HCT116 (cell line): ENCODE results near the gene ZNF670. TPM values are rescaled to one million over a fixed set of nuclear protein-coding genes. Genes with fewer than 3 reads are reported as not detected.

Experiments
- ATAC-seq: fragments of 200-7000 bp; cut with Tn5 transposase; 2 replicates; pipeline ENCODE4 v1.9.1; 2020; ENCODE audit warnings: mild to moderate bottlenecking, moderate library complexity
- BruUV-seq: library from RNA; stranded (reverse); fragments of 400-500 nt; replicated peaks from 2 replicates; lab custom pipeline; 2021; lab: Mats Ljungman, UMichigan
- CTCF ChIA-PET: fragments of 300-600 bp; sonication (Branson Sonifier 250); formaldehyde crosslinking; loops from one replicate; lab custom pipeline; 2021; ENCODE audit warnings: antibody characterized with exemption; lab: Charles Lee
- POLR2A ChIA-PET: fragments of 300-600, 350-600 bp; sonication (Branson Sonifier 250); formaldehyde crosslinking; loops from one replicate; lab custom pipeline; 2021; ENCODE audit warnings: antibody characterized with exemption; lab: Charles Lee
- RAD21 ChIA-PET, 2 experiments: fragments of 300-600 bp; sonication (Branson Sonifier 250); formaldehyde crosslinking; loops; one replicate each; lab custom pipeline; 2023; ENCODE audit warnings: low total read pairs in 2 of 2; ENCODE audit not compliant: uncharacterized antibody in 2 of 2, unreplicated experiment in 2 of 2, low non-redundant PET in 1 of 2; lab: Charles Lee
- DNase-seq: peaks from one replicate; pipeline ENCODE4 v3.0.0-alpha.2; 2010; ENCODE audit warnings: low read depth, low spot score
- H2AFZ ChIP-seq: fragments of 200-600 bp; shearing (Covaris generic), sonication (generic); 2 replicates; pipeline ENCODE4 v1.6.1; 2017; ENCODE audit warnings: low read depth, mixed run types, mixed read lengths, antibody characterized with exemption, low read length; ENCODE audit not compliant: poor library complexity, severe bottlenecking
- H3K27ac ChIP-seq: 2 replicates; pipeline ENCODE4 v1.5.1; 2012; ENCODE audit warnings: low read depth, low read length
- H3K27me3 ChIP-seq: fragments of 200-600 bp; sonication (generic); 2 replicates; pipeline ENCODE4 v1.6.1; 2016; ENCODE audit warnings: mixed run types, low read length, mixed read lengths; ENCODE audit not compliant: insufficient read depth
- H3K36me3 ChIP-seq, 2 experiments: fragments of 200-500 bp in 1 of 2; fragments of 200-600 bp in 1 of 2; sonication (Bioruptor generic) in 1 of 2; sonication (generic) in 1 of 2; 2 replicates each; pipeline versions ENCODE4 v1.5.1 to v1.6.1; 2014 to 2016; ENCODE audit warnings: low read length in 2 of 2, inconsistent platforms in 1 of 2, mixed read lengths in 1 of 2, mixed run types in 1 of 2; ENCODE audit not compliant: insufficient read depth in 2 of 2, control insufficient read depth in 1 of 2
- H3K4me1 ChIP-seq, 2 experiments: fragments of 200-600 bp in 1 of 2; sonication (generic) in 1 of 2; 2 replicates each; pipeline versions ENCODE4 v1.5.1 to v1.6.1; 2012 to 2017; ENCODE audit warnings: low read length in 2 of 2, inconsistent platforms in 1 of 2, mild to moderate bottlenecking in 1 of 2, mixed read lengths in 1 of 2, mixed run types in 1 of 2, moderate library complexity in 1 of 2; ENCODE audit not compliant: insufficient read depth in 2 of 2, control insufficient read depth in 1 of 2
- H3K4me2 ChIP-seq: fragments of 200-600 bp; sonication (generic); 2 replicates; pipeline ENCODE4 v1.6.1; 2017; ENCODE audit warnings: mixed run types, low read length, mixed read lengths
- H3K4me3 ChIP-seq, 2 experiments: fragments of 200-600 bp in 1 of 2; sonication (generic) in 1 of 2; replicated peaks in 1 of 2; 2 replicates each; pipeline ENCODE4 v1.5.1; 2011 to 2016; ENCODE audit warnings: low read length in 2 of 2, control low read depth in 1 of 2, low read depth in 1 of 2, mild to moderate bottlenecking in 1 of 2, mixed read lengths in 1 of 2, mixed run types in 1 of 2
- H3K79me2 ChIP-seq: fragments of 200-600 bp; sonication (generic); 2 replicates; pipeline ENCODE4 v1.6.1; 2017; ENCODE audit warnings: mild to moderate bottlenecking, mixed run types, low read length, moderate library complexity, mixed read lengths; ENCODE audit not compliant: insufficient read depth
- H3K9ac ChIP-seq: fragments of 200-600 bp; sonication (generic); 2 replicates; pipeline ENCODE4 v1.6.1; 2016; ENCODE audit warnings: low read length, mixed read lengths
- H3K9me2 ChIP-seq: fragments of 200-600 bp; sonication (generic), shearing (Covaris generic); 2 replicates; pipeline ENCODE4 v1.6.1; 2017; ENCODE audit warnings: mixed run types, mild to moderate bottlenecking, moderate library complexity; ENCODE audit not compliant: insufficient read depth
- H3K9me3 ChIP-seq, 2 experiments: fragments of 200-500 bp in 1 of 2; fragments of 200-600 bp in 1 of 2; sonication (Bioruptor generic) in 1 of 2; sonication (generic) in 1 of 2; 2 replicates each; pipeline ENCODE4 v1.6.1; 2014 to 2017; ENCODE audit warnings: low read length in 2 of 2, mixed read lengths in 2 of 2, inconsistent platforms in 1 of 2, low read depth in 1 of 2, mild to moderate bottlenecking in 1 of 2, mixed run types in 1 of 2, moderate library complexity in 1 of 2; ENCODE audit not compliant: control insufficient read depth in 1 of 2, insufficient read depth in 1 of 2
- H4K20me1 ChIP-seq: fragments of 200-600 bp; sonication (generic), shearing (Covaris generic); 2 replicates; pipeline ENCODE4 v1.6.1; 2017; ENCODE audit warnings: mixed run types, mild to moderate bottlenecking, moderate library complexity; ENCODE audit not compliant: insufficient read depth
- CBX3 ChIP-seq: IDR thresholded peaks from 2 replicates; pipeline ENCODE4 v1.6.1; 2012; ENCODE audit warnings: low read depth
- EGR1 ChIP-seq: IDR thresholded peaks from 2 replicates; pipeline ENCODE4 v1.6.1; 2012; ENCODE audit warnings: low read depth
- EZH2phosphoT487 ChIP-seq: fragments of 200-600 bp; IDR thresholded peaks from 2 replicates; pipeline ENCODE4 v1.6.1; 2018; ENCODE audit warnings: antibody characterized with exemption, borderline replicate concordance
- MAX ChIP-seq: IDR thresholded peaks from 2 replicates; pipeline ENCODE4 v1.6.1; 2012
- SIN3A ChIP-seq: IDR thresholded peaks from 2 replicates; pipeline ENCODE4 v1.6.1; 2012; ENCODE audit warnings: low read depth
- SP1 ChIP-seq: IDR thresholded peaks from 2 replicates; pipeline ENCODE4 v1.6.1; 2012; ENCODE audit warnings: low read depth
- SRF ChIP-seq: IDR thresholded peaks from 2 replicates; pipeline ENCODE4 v1.6.1; 2012; ENCODE audit warnings: low read depth
- intact Hi-C: fragments of 100-400 bp; cut with micrococcal nuclease; formaldehyde crosslinking; loops from 2 replicates; pipeline ENCODE4 v1.10.0; 2022
- total RNA-seq: library from RNA; stranded (reverse); gene quantifications from one replicate; pipeline ENCODE4 v1.2.1, GENCODE V29; 2021; ENCODE audit not compliant: unreplicated experiment
- TF ChIP-seq, protein P1 (sequence below): IDR thresholded peaks from 2 replicates; pipeline ENCODE4 v1.6.1; 2012; ENCODE audit warnings: low read depth

ZNF670 gene
- total RNA-seq, 1 experiment from 2014 or later = 6.9 TPM

- no peaks in the 10 kb centered on the region for H4K20me1 ChIP-seq
- RAD21 ChIA-PET = no interaction called here
- ATAC-seq (no peak; the same call in 1 of the 2 replicates), DNase-seq (no peak)
- H3K9me3 ChIP-seq = no peaks in the 10 kb centered on the region
- no peak for TF ChIP-seq EZH2phosphoT487
- no peak for TF ChIP-seq EGR1
- TF ChIP-seq, protein P1, sequence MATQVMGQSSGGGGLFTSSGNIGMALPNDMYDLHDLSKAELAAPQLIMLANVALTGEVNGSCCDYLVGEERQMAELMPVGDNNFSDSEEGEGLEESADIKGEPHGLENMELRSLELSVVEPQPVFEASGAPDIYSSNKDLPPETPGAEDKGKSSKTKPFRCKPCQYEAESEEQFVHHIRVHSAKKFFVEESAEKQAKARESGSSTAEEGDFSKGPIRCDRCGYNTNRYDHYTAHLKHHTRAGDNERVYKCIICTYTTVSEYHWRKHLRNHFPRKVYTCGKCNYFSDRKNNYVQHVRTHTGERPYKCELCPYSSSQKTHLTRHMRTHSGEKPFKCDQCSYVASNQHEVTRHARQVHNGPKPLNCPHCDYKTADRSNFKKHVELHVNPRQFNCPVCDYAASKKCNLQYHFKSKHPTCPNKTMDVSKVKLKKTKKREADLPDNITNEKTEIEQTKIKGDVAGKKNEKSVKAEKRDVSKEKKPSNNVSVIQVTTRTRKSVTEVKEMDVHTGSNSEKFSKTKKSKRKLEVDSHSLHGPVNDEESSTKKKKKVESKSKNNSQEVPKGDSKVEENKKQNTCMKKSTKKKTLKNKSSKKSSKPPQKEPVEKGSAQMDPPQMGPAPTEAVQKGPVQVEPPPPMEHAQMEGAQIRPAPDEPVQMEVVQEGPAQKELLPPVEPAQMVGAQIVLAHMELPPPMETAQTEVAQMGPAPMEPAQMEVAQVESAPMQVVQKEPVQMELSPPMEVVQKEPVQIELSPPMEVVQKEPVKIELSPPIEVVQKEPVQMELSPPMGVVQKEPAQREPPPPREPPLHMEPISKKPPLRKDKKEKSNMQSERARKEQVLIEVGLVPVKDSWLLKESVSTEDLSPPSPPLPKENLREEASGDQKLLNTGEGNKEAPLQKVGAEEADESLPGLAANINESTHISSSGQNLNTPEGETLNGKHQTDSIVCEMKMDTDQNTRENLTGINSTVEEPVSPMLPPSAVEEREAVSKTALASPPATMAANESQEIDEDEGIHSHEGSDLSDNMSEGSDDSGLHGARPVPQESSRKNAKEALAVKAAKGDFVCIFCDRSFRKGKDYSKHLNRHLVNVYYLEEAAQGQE = no peak
- peak overlapping the region in 1 of 2 experiments; percentile 44; a peak in 1 of 4 replicates for H3K4me3 ChIP-seq
- peak overlapping the region; percentile 63 for H3K4me2 ChIP-seq
- H3K36me3 ChIP-seq = no peaks in the 10 kb centered on the region
- H3K27ac ChIP-seq = no peak overlapping the region
- POLR2A ChIA-PET = no interaction called here
- no peaks in the 10 kb centered on the region for H3K9me2 ChIP-seq
- H2AFZ ChIP-seq = no peak overlapping the region
- H3K79me2 ChIP-seq = no peaks in the 10 kb centered on the region
- H3K27me3 ChIP-seq = no peaks in the 10 kb centered on the region
- intact Hi-C loops = no loop called here
- BruUV-seq = no TSS peak
- CTCF ChIA-PET = no interaction called here
- no peak overlapping the region for H3K9ac ChIP-seq
- peaks cover 0 to 15% of the 10 kb centered on the region in 2 experiments; a peak in 1 of 4 replicates for H3K4me1 ChIP-seq
Measured at GRCh38 chr1:247112479-247112781, 33.8 kb upstream of the ZNF670 start.

DNA sequence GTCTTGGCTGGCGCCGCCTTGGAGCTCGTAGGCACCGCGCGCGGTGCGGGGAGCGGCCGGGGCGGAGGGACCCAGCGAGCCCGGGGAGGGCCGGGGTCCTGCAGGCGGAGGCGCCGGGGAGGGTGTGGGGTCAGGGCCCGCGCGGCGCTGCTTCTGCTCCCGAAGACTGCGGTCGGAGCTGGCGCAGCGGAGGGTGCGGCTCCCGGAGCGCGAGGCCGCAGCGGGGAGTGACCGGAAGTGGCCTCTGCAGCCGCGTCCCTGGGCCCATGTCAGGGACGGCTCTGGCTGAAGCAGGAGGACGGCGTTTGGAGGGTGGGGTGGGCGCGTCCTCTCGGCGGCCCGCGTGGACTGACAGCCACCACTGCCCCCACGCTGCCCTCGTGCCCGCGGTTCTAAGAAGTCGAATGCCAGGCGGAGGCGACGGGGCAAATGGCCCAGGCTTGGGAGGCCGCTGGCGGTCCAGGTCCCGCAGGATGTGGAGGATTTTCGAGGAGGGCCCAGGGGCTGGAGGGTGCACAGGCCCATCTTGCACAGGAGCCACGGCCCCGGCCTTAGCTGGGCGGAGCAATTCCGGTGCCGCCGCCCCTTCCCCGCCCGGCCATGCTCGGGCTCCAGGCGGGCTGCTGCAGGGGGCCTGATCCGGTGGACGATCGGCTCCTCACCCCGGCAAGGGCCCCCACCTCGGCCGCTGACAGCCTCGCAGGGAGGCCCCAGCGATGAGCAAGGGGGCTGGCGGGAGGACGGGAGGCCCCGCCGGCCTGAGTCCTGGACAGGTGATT is 33.3 kb upstream of the ZNF670 start:
- no TSS peak for BruUV-seq
- H3K9me3 ChIP-seq = no peaks in the 10 kb centered on the region
- RAD21 ChIA-PET = no interaction called here

More for the DNA sequence above, 33.3 kb upstream of the ZNF670 start:
- ATAC-seq (peak; percentile 75), DNase-seq (no peak)
- H3K9me2 ChIP-seq = no peaks in the 10 kb centered on the region
- no peaks in the 10 kb centered on the region for H3K36me3 ChIP-seq
- H3K9ac ChIP-seq = peak overlapping the region; percentile 35; the same call in 1 of the 2 replicates
- intact Hi-C loops = no loop called here
- ChIA-PET CTCF (no interaction called here), POLR2A (no interaction called here)
- H3K27me3 ChIP-seq = no peaks in the 10 kb centered on the region
- H3K4me2 ChIP-seq = peak overlapping the region; percentile 63
- peaks cover 0 to 15% of the 10 kb centered on the region in 2 experiments; a peak in 1 of 4 replicates for H3K4me1 ChIP-seq
- H3K4me3 ChIP-seq = peak overlapping the region; percentile 16 to 44; a peak in 3 of 4 replicates
- H3K79me2 ChIP-seq = no peaks in the 10 kb centered on the region
- H2AFZ ChIP-seq = no peak overlapping the region
- H3K27ac ChIP-seq = no peak overlapping the region
- no peak for TF ChIP-seq SIN3A
- no peak for TF ChIP-seq SRF
- TF ChIP-seq CBX3 = no peak
- peak; percentile 41; the same call in 1 of the 2 replicates for TF ChIP-seq MAX
- no peak for TF ChIP-seq SP1
- no peak for TF ChIP-seq EGR1
- H4K20me1 ChIP-seq = no peaks in the 10 kb centered on the region
